Panc1 (cell line): ENCODE results near the gene SLC25A12. TPM values are rescaled to one million over a fixed set of nuclear protein-coding genes. Genes with fewer than 3 reads are reported as not detected.

Source experiments
- ATAC-seq: fragments of 200-7000 bp; cut with Tn5 transposase; 2 replicates; pipeline ENCODE4 v1.9.1; 2020; ENCODE audit warnings: mild to moderate bottlenecking, moderate library complexity
- BruUV-seq: library from RNA; stranded (reverse); fragments of 400-500 nt; replicated peaks from 2 replicates; lab custom pipeline; 2021; lab: Mats Ljungman, UMichigan
- CTCF ChIA-PET: fragments of 300-600 bp; sonication (Branson Sonifier 250); formaldehyde crosslinking; loops from one replicate; lab custom pipeline; 2022; ENCODE audit warnings: antibody characterized with exemption; lab: Charles Lee
- POLR2A ChIA-PET: fragments of 300-600 bp; sonication (Branson Sonifier 250); formaldehyde crosslinking; loops from one replicate; lab custom pipeline; 2022; ENCODE audit warnings: antibody characterized with exemption; lab: Charles Lee
- DNase-seq: peaks from one replicate; pipeline ENCODE4 v3.0.0-alpha.2; 2010; ENCODE audit warnings: low read depth, low spot score
- H3K27ac ChIP-seq: 2 replicates; pipeline ENCODE4 v1.5.1; 2011; ENCODE audit warnings: mild to moderate bottlenecking, low read length, inconsistent platforms
- H3K27me3 ChIP-seq: fragments of 200-500 bp; sonication (Bioruptor generic); 2 replicates; pipeline ENCODE4 v1.6.0; 2014; ENCODE audit warnings: low read length, inconsistent platforms; ENCODE audit not compliant: control insufficient read depth, insufficient read depth
- H3K36me3 ChIP-seq: fragments of 200-500 bp; sonication (Bioruptor generic); 2 replicates; pipeline ENCODE4 v1.5.1; 2014; ENCODE audit warnings: inconsistent platforms, mild to moderate bottlenecking, low read length, moderate library complexity; ENCODE audit not compliant: control insufficient read depth, insufficient read depth
- H3K4me1 ChIP-seq: 2 replicates; pipeline ENCODE4 v1.5.1; 2011; ENCODE audit warnings: inconsistent platforms, mild to moderate bottlenecking, low read length, moderate library complexity; ENCODE audit not compliant: control insufficient read depth, insufficient read depth
- H3K4me3 ChIP-seq, 2 experiments: 2 replicates each; pipeline ENCODE4 v1.5.1; 2011 to 2012; ENCODE audit warnings: low read depth in 2 of 2, low read length in 2 of 2, mild to moderate bottlenecking in 2 of 2, inconsistent platforms in 1 of 2, moderate library complexity in 1 of 2
- H3K9me3 ChIP-seq: fragments of 200-500 bp; sonication (Bioruptor generic); 2 replicates; pipeline ENCODE4 v1.5.1; 2014; ENCODE audit warnings: low read depth, mild to moderate bottlenecking, inconsistent platforms, low read length, moderate library complexity; ENCODE audit not compliant: control insufficient read depth, insufficient read depth
- POLR2AphosphoS5 ChIP-seq: IDR thresholded peaks from 2 replicates; pipeline ENCODE4 v1.6.1; 2012; ENCODE audit warnings: mild to moderate bottlenecking, low read depth, low read length, moderate library complexity
- SIN3A ChIP-seq: IDR thresholded peaks from 2 replicates; pipeline ENCODE4 v1.6.1; 2012; ENCODE audit warnings: low read depth, mild to moderate bottlenecking, low read length, moderate library complexity, borderline replicate concordance; ENCODE audit not compliant: insufficient read depth
- TCF7L2 ChIP-seq: IDR thresholded peaks from 2 replicates; pipeline ENCODE4 v1.6.1; 2011; ENCODE audit warnings: mild to moderate bottlenecking, low read depth, low read length, inconsistent platforms
- in situ Hi-C: cut with HindIII; loops from 2 replicates; pipeline ENCODE4 v1.10.0; 2016; ENCODE audit warnings: low sequenced_read_pairs, low pct_unique_long_range_greater_than_20kb
- intact Hi-C: fragments of 100-400 bp; cut with micrococcal nuclease; formaldehyde crosslinking; loops from one replicate; pipeline ENCODE4 v1.10.0; 2022; ENCODE audit not compliant: unreplicated experiment
- total RNA-seq: library from RNA; stranded (reverse); gene quantifications from one replicate; pipeline ENCODE4 v1.2.1, GENCODE V29; 2021; ENCODE audit not compliant: unreplicated experiment
- TF ChIP-seq, protein P1 (sequence below): fragments of 450-650 bp; IDR thresholded peaks from 2 replicates; pipeline ENCODE4 v1.5.1; 2017; ENCODE audit warnings: mild to moderate bottlenecking
- TF ChIP-seq, protein P2 (sequence below), 2 experiments: IDR thresholded peaks; 2 replicates each; pipeline ENCODE4 v1.6.1; 2011 to 2012; ENCODE audit warnings: low read depth in 2 of 2, control low read depth in 1 of 2, low read length in 1 of 2, mild to moderate bottlenecking in 1 of 2, moderate library complexity in 1 of 2; ENCODE audit not compliant: insufficient read depth in 1 of 2

SLC25A12 gene
- total RNA-seq, 1 experiment from 2014 or later = 17.8 TPM

DNA sequence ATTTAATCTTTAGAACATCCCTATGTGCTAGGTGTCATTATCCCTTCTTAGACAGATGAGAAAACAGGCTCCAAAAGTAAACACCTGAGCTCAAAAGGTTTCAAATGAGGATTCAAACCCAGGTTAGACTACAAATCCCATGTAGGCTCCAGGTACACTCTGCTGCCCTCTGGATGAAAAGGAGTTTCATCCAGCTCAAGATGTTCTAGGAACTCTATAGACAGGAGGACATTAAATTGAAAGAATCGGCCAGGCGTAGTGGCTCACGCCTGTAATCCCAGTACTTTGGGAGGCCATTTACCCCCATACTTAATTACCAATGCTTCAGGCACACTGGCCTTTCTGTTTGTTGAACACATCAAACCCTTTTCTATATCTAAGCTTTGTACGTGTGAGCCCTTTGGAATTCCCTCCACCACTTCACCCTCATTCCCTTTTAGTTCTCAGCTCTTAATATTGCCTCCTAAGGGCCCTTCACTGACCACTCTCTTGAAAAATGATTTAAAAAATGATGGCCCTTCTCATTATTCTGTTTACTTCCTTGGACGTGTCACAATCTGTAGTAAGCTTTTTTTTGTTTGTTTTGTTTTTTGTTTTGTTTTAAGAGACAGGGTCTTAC, 10.7 kb downstream of the SLC25A12 start:
- no peak overlapping the region for H3K27ac ChIP-seq
- POLR2A ChIA-PET = no interaction called here
- H3K27me3 ChIP-seq = no peaks in the 10 kb centered on the region
- H3K36me3 ChIP-seq = no peaks in the 10 kb centered on the region
- H3K4me1 ChIP-seq = peaks cover 4% of the 10 kb centered on the region; the same call in 1 of the 2 replicates
- CTCF ChIA-PET = interaction anchor here (0.5 kb wide), 1 partner anchor 24 kb away, joined by 4 read pairs; no protein-coding TSS in a partner anchor
- DNase-seq (no peak), ATAC-seq (no peak)
- TF ChIP-seq, protein P1, sequence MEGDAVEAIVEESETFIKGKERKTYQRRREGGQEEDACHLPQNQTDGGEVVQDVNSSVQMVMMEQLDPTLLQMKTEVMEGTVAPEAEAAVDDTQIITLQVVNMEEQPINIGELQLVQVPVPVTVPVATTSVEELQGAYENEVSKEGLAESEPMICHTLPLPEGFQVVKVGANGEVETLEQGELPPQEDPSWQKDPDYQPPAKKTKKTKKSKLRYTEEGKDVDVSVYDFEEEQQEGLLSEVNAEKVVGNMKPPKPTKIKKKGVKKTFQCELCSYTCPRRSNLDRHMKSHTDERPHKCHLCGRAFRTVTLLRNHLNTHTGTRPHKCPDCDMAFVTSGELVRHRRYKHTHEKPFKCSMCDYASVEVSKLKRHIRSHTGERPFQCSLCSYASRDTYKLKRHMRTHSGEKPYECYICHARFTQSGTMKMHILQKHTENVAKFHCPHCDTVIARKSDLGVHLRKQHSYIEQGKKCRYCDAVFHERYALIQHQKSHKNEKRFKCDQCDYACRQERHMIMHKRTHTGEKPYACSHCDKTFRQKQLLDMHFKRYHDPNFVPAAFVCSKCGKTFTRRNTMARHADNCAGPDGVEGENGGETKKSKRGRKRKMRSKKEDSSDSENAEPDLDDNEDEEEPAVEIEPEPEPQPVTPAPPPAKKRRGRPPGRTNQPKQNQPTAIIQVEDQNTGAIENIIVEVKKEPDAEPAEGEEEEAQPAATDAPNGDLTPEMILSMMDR = peak; percentile 36
- TF ChIP-seq POLR2AphosphoS5 = no peak
- in situ Hi-C loops = no loop called here
- no peak overlapping the region for H3K4me3 ChIP-seq
- intact Hi-C loops = no loop called here
- BruUV-seq = no TSS peak
- no peaks in the 10 kb centered on the region for H3K9me3 ChIP-seq

DNA sequence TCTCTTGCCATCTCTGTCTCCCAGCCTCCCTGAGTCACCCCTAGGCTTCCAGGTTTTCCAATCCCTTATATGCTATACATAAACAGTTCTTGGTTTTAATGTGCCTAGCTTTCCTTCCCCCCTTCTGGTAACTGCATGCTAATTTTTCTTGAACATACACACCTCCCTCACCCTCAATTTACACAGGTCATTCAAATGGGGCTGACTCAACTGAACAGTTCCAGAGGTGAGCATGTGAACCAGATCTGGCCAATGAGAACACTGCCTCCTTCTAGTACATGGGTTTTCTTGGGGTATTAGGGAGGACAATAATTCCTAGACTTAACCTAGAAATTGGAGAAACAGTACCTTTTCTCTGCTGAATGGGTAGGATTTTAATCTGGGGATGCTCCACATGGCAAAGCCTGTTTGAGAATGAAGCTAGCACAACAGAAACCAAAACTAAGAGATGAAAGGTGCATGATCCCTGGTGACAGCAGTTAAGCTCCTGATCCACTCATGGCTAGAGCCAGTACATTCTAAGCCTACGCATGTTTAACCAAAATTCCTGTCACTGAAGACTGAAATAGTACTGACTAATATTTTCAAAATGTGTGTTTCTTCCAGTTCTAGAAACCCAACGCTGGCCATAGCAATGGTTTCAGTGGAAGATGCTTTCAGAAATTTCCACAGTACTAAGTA, 11.8 kb downstream of the SLC25A12 start:
- H3K36me3 ChIP-seq = no peaks in the 10 kb centered on the region
- no peaks in the 10 kb centered on the region for H3K27me3 ChIP-seq
- H3K4me1 ChIP-seq = peaks cover 5% of the 10 kb centered on the region; the same call in 1 of the 2 replicates
- ChIA-PET CTCF (no interaction called here), POLR2A (no interaction called here)
- ATAC-seq = no peak
- TF ChIP-seq, protein P1 = no peak
- TF ChIP-seq TCF7L2 (no peak), SIN3A (no peak), POLR2AphosphoS5 (no peak)
- TF ChIP-seq, protein P2, sequence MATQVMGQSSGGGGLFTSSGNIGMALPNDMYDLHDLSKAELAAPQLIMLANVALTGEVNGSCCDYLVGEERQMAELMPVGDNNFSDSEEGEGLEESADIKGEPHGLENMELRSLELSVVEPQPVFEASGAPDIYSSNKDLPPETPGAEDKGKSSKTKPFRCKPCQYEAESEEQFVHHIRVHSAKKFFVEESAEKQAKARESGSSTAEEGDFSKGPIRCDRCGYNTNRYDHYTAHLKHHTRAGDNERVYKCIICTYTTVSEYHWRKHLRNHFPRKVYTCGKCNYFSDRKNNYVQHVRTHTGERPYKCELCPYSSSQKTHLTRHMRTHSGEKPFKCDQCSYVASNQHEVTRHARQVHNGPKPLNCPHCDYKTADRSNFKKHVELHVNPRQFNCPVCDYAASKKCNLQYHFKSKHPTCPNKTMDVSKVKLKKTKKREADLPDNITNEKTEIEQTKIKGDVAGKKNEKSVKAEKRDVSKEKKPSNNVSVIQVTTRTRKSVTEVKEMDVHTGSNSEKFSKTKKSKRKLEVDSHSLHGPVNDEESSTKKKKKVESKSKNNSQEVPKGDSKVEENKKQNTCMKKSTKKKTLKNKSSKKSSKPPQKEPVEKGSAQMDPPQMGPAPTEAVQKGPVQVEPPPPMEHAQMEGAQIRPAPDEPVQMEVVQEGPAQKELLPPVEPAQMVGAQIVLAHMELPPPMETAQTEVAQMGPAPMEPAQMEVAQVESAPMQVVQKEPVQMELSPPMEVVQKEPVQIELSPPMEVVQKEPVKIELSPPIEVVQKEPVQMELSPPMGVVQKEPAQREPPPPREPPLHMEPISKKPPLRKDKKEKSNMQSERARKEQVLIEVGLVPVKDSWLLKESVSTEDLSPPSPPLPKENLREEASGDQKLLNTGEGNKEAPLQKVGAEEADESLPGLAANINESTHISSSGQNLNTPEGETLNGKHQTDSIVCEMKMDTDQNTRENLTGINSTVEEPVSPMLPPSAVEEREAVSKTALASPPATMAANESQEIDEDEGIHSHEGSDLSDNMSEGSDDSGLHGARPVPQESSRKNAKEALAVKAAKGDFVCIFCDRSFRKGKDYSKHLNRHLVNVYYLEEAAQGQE (IDR thresholded peaks at IDR 0.05; ENCODE audit: insufficient read depth in 1 of 2, low read depth in 2 of 2, low read length in 1 of 2) = no peak
- no TSS peak for BruUV-seq
- H3K27ac ChIP-seq = no peak overlapping the region
- H3K4me3 ChIP-seq = no peak overlapping the region
- in situ Hi-C loops (no loop called here), intact Hi-C loops (no loop called here)
- H3K9me3 ChIP-seq = no peaks in the 10 kb centered on the region
- DNase-seq = no peak
